GM20000 (cell line): Measurements from ENCODE around the gene SCUBE1.

Experiments used
- DNase-seq: peaks from one replicate; pipeline ENCODE4 v3.0.0; 2012; ENCODE audit warnings: low spot score
- CTCF ChIP-seq: IDR thresholded peaks from 2 replicates; pipeline ENCODE4 v1.5.1; 2012; ENCODE audit warnings: mild to moderate bottlenecking, control low read depth; ENCODE audit errors: extremely low read depth, missing control alignments

The SCUBE1 gene

GRCh38 chr22:43222262-43222661 is 120.9 kb downstream of the SCUBE1 start:
- no peak for TF ChIP-seq CTCF
- DNase-seq = no peak

GRCh38 chr22:43220625-43221380 is 122.4 kb downstream of the SCUBE1 start:
- no peak for TF ChIP-seq CTCF
- DNase-seq = no peak

GRCh38 chr22:43218786-43219185 is 124.4 kb downstream of the SCUBE1 start:
- TF ChIP-seq CTCF = no peak
- DNase-seq = no peak

GRCh38 chr22:43217285-43218030 is 125.7 kb downstream of the SCUBE1 start:
- DNase-seq = no peak
- TF ChIP-seq CTCF = no peak

GRCh38 chr22:43216738-43217137 is 126.4 kb downstream of the SCUBE1 start:
- TF ChIP-seq CTCF = no peak
- no peak for DNase-seq

GRCh38 chr22:43213962-43214361 is 129.2 kb downstream of the SCUBE1 start:
- no peak for DNase-seq
- no peak for TF ChIP-seq CTCF

GRCh38 chr22:43213051-43213450 is 130.1 kb downstream of the SCUBE1 start:
- no peak for TF ChIP-seq CTCF
- no peak for DNase-seq
